Pancreas (tissue), 10 donors: ENCODE data around the gene GLT1D1. TPM values are rescaled to one million over a fixed set of nuclear protein-coding genes. Genes with fewer than 3 reads are reported as not detected.

Experiments used
- ATAC-seq, 4 donors: fragments of 200-7000 bp; cut with Tn5 transposase; one replicate each; pipeline versions ENCODE4 v1.8.0 to v1.9.1; 2020; ENCODE audit warnings: mild to moderate bottlenecking in 4 of 4, moderate library complexity in 4 of 4
- DNase-seq, 6 donors: peaks; one replicate each; pipeline ENCODE4 v3.0.0-alpha.2; 2020
- FAIRE-seq: peaks from 2 replicates; lab custom pipeline; 2012; peaks lifted over from hg19 to GRCh38; lab: Jason Lieb, UNC
- H3K27ac ChIP-seq, 4 donors: fragments of 200-600 bp; sonication (generic); 1 replicate in 3 of 4; 2 replicates in 1 of 4; pipeline versions ENCODE4 v1.5.0 to v1.8.0; 2020
- H3K27me3 ChIP-seq, 4 donors: fragments of 200-600 bp; one replicate each; pipeline ENCODE4 v1.8.0; 2021
- H3K36me3 ChIP-seq, 3 donors: fragments of 200-600 bp; sonication (generic) in 1 of 3; one replicate each; pipeline versions ENCODE4 v1.5.0 to v1.8.0; 2020 to 2021
- H3K4me1 ChIP-seq, 3 donors: fragments of 200-600 bp; one replicate each; pipeline ENCODE4 v1.8.0; 2021
- H3K4me3 ChIP-seq, 4 donors: fragments of 200-600 bp; sonication (generic) in 2 of 4; one replicate each; pipeline versions ENCODE4 v1.5.0 to v1.8.0; 2020 to 2021
- H3K9me3 ChIP-seq, 4 donors: fragments of 200-600 bp; one replicate each; pipeline ENCODE4 v1.8.0; 2021
- CTCF ChIP-seq, 4 donors: fragments of 200-600 bp; sonication (generic) in 3 of 4; IDR thresholded peaks; one replicate each; pipeline versions ENCODE4 v1.5.0 to v1.8.0; 2021; ENCODE audit warnings: antibody characterized with exemption in 4 of 4
- WGBS, 2 donors: extraction: QIAGEN DNeasy Blood & Tissue Kit; methylation state at CpG; one replicate each; pipeline ENCODE4 v1.1.7; 2013; 5-methylcytosine and 5-hydroxymethylcytosine counted together
- intact Hi-C, 3 donors: fragments of 100-400 bp; cut with DNase I; formaldehyde crosslinking; loops; one replicate each; pipeline versions ENCODE4 v1.11.1 to v1.14.2; 2022
- polyA plus RNA-seq, 2 donors: library from polyadenylated mRNA; stranded (reverse); fragments of 200-250 nt; gene quantifications; one replicate each; pipeline ENCODE4 v1.2.3, GENCODE V29; 2013
- total RNA-seq, 6 donors: library from RNA; stranded (reverse); fragmentation: NEBNext Ultra II Directional in 4 of 6; extraction: Animal tissue kit (Norgen Biotek cat#: 25700) in 4 of 6; gene quantifications; one replicate each; pipeline versions ENCODE4 v1.2.1 to v1.2.4, GENCODE V29; 2021 to 2023
- donor health status: healthy with polysubstance abuse.
- donor health status: DM: no; HTN: no; CAD: no; lungs with moderate emphysema.
- donor health status: DM: no; HTN: no; CAD: no.
- donor health status: control.
- donor health status: control.
- donor health status: Bipolar disorder and iron deficiency.
- donor health status: DM: yes; HTN: yes; CAD: no.
- donor health status: DM: no; HTN: no; CAD: no.
- donor health status: DM: no; HTN: no; CAD: no.
- donor health status: DM: yes; HTN: yes; CAD: no.

GLT1D1 gene
- total and polyA plus RNA-seq, 8 donors: 0.12 to 1.3 (median 0.28) TPM

GRCh38 chr12:128989287-128989686 lies 136.0 kb downstream of the GLT1D1 start:
- no peak for ATAC-seq
- H3K36me3 ChIP-seq: no peaks in the 10 kb centered on the region
- peaks cover 0 to 8% (median 0%) of the 10 kb centered on the region in 4 donors for H3K27me3 ChIP-seq
- H3K4me3 ChIP-seq: no peak overlapping the region
- no peak for DNase-seq
- FAIRE-seq: no peak
- H3K9me3 ChIP-seq: no peaks in the 10 kb centered on the region
- TF ChIP-seq CTCF (IDR thresholded peaks at IDR 0.05): no peak
- H3K27ac ChIP-seq: no peak overlapping the region
- H3K4me1 ChIP-seq: no peaks in the 10 kb centered on the region
- WGBS, 2 donors: 57 to 58% methylated on average over 1 of the region's 1 CpG
- intact Hi-C loops: no loop called here

GRCh38 chr12:128991716-128992115 lies 138.4 kb downstream of the GLT1D1 start:
- TF ChIP-seq CTCF (IDR thresholded peaks at IDR 0.05): no peak
- no peak for FAIRE-seq
- WGBS, 2 donors: 71 to 77% methylated on average over 6 of the region's 6 CpGs

GRCh38 chr12:128992116-128992515 lies 138.8 kb downstream of the GLT1D1 start:
- H3K27ac ChIP-seq: no peak overlapping the region
- ATAC-seq: no peak
- intact Hi-C loops: no loop called here
- no peak for TF ChIP-seq CTCF (IDR thresholded peaks at IDR 0.05)
- no peaks in the 10 kb centered on the region for H3K4me1 ChIP-seq
- H3K4me3 ChIP-seq: no peak overlapping the region
- H3K27me3 ChIP-seq: peaks cover 0 to 8% (median 0%) of the 10 kb centered on the region in 4 donors
- H3K36me3 ChIP-seq: no peaks in the 10 kb centered on the region
- WGBS, 2 donors: 61 to 63% methylated on average over 8 of the region's 8 CpGs
- no peak for DNase-seq
- FAIRE-seq: no peak
- H3K9me3 ChIP-seq: no peaks in the 10 kb centered on the region

More at GRCh38 chr12:128991716-128992115, 138.4 kb downstream of the GLT1D1 start:
- DNase-seq: no peak
- ATAC-seq: no peak
- H3K4me1 ChIP-seq: no peaks in the 10 kb centered on the region
- peaks cover 0 to 8% (median 0%) of the 10 kb centered on the region in 4 donors for H3K27me3 ChIP-seq
- intact Hi-C loops: no loop called here
- H3K4me3 ChIP-seq: no peak overlapping the region
- H3K27ac ChIP-seq: no peak overlapping the region
- no peaks in the 10 kb centered on the region for H3K36me3 ChIP-seq
- no peaks in the 10 kb centered on the region for H3K9me3 ChIP-seq

GRCh38 chr12:128992550-128992949 lies 139.3 kb downstream of the GLT1D1 start:
- H3K4me3 ChIP-seq: no peak overlapping the region
- no peak overlapping the region for H3K27ac ChIP-seq
- no peaks in the 10 kb centered on the region for H3K4me1 ChIP-seq
- no peaks in the 10 kb centered on the region for H3K36me3 ChIP-seq
- no peak for TF ChIP-seq CTCF (IDR thresholded peaks at IDR 0.05)
- 45% methylated on average over 9 of the region's 9 CpGs for WGBS, 2 donors
- FAIRE-seq: no peak
- peaks cover 0 to 8% (median 0%) of the 10 kb centered on the region in 4 donors for H3K27me3 ChIP-seq
- intact Hi-C loops: no loop called here
- H3K9me3 ChIP-seq: no peaks in the 10 kb centered on the region
- ATAC-seq: no peak
- DNase-seq: no peak

GRCh38 chr12:128994856-128995255 lies 141.6 kb downstream of the GLT1D1 start:
- H3K9me3 ChIP-seq: no peaks in the 10 kb centered on the region
- intact Hi-C loops: no loop called here
- no peaks in the 10 kb centered on the region for H3K27me3 ChIP-seq
- no peaks in the 10 kb centered on the region for H3K36me3 ChIP-seq
- 63 to 70% methylated on average over 2 of the region's 2 CpGs for WGBS, 2 donors
- no peak for FAIRE-seq
- H3K27ac ChIP-seq: no peak overlapping the region
- H3K4me1 ChIP-seq: no peaks in the 10 kb centered on the region
- no peak for DNase-seq
- no peak overlapping the region for H3K4me3 ChIP-seq
- TF ChIP-seq CTCF (IDR thresholded peaks at IDR 0.05): no peak
- ATAC-seq: no peak
